Forelimb muscle (tissue), 1 donor: Measurements from ENCODE around the gene CCNJL. TPM values are rescaled to one million over a fixed set of nuclear protein-coding genes. Genes with fewer than 3 reads are reported as not detected.
"Not testable (repeated sequence)": the region's sequence is repeated elsewhere in the genome, so short reads cannot be mapped to it uniquely, and the experiment has no call there.

Experiments
- DNase-seq: peaks from one replicate; pipeline ENCODE4 v3.0.0-alpha.2; 2013; ENCODE audit warnings: low read depth
- polyA plus RNA-seq: library from polyadenylated mRNA; unstranded; fragments of 120-200 nt; gene quantifications from one replicate; pipeline ENCODE4 v1.2.1, GENCODE V29; 2013; ENCODE audit not compliant: insufficient read length

CCNJL gene
- polyA plus RNA-seq, 1 donor, result 4.8 TPM

- no peak for DNase-seq
These were observed 50.0 kb downstream of the CCNJL start for GRCh38 chr5:160262151-160263074.

- no peak for DNase-seq
These were observed 51.2 kb downstream of the CCNJL start for GRCh38 chr5:160260881-160261815.

DNA sequence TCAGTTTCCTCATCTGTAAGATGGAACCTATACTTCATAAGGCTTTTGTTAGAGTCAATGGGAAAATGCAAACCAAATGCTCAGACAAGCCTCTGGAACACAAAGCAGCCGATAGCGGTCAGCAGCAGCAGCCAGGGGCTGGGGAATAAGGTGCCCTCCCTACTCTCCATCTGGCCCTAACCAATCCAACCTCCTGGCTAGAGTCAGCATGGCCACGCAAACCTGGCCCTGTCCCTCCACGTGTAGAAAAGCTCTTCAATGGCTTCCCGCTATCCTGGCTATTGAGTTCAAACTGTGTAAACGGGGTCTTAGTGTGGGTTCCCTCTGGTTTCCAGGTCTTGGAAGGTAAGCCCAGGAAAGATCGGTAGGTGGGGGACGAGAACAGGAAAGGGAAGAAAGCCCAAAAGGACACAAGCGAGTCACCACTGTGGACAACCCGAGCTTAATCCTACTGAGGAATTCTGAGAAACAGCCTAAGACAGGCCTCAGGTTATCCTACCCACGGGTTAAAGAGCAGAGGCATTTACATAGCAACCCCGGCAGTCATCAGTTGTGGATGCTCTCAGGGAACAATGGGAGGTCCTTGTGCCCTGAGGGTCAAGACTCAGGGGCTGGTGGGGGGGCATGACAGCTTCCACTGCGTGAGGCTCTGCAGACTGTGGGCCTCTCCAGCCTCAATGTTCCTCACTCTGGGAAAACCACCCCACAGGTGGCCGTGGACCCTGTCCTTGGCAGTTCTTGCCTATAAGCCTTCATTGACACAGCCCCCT lies 52.2 kb downstream of the CCNJL start:
- DNase-seq, result no peak

GRCh38 chr5:160259341-160259740 lies 53.0 kb downstream of the CCNJL start:
- DNase-seq, result no peak

DNA sequence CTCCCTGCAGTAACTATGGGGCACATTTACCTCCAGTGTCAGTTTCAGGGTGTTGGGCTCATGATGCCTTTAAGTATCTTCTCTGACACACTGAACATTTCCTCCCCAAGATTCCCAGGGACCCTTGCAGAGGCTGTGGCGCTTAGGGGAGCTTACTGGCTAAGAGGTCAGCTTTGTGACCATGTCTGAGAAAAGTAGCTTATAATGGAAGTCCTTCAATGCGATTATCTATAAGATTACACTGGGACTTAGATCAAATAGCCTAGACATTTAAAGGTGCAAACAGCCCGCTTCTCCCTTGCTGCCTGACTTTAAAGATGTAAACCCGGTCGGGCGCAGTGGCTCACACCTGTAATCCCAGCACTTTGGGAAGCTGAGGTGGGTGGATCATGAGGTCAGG lies 57.7 kb downstream of the CCNJL start:
- no peak for DNase-seq

- DNase-seq, result no peak
These were observed 58.9 kb downstream of the CCNJL start for GRCh38 chr5:160253441-160253840.

DNA sequence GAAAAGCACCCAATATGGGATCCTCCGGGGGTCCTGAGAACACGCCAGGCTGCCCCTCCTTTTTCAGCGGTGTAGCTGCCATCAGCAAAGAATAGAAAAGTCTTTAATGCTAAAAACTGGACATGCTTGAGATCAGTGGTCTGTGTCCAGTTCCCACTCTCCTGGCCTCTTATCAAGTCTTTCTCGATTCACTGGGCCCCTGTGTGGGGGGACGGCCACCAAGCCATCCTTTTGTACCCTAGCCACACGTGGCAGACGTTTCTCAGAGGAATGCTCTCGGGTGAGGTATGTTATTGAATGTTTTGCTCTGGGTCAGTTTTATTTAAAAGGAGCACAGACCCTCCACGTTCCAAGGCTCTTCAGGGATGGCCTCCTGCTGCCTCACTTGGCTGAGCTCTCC lies 59.4 kb downstream of the CCNJL start:
- no peak for DNase-seq

- DNase-seq, result no peak
These were observed 60.8 kb downstream of the CCNJL start for GRCh38 chr5:160251406-160252155.

DNA sequence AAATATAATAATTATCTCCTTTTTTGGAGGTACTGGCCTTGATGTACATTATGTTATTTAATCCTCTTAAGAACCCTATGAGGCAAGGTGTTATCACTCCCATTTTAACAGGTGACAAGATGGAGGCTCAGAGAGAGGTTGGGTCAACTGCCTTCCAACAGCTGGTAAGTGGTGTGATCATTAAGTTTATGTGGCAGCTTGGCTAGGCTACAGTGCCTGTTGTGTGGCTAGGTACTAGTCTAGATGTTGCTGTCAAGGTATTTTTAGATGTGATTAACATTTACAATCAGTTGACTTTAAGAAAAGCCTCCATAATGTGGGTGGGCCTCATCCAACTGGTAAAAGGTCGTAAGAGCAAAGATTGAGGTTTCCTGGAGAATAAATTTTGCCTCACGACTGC lies 61.5 kb downstream of the CCNJL start:
- DNase-seq, result no peak

GRCh38 chr5:160250226-160250625 lies 62.1 kb downstream of the CCNJL start:
- no peak for DNase-seq

- not testable (repeated sequence) for DNase-seq
These were observed 62.8 kb downstream of the CCNJL start for GRCh38 chr5:160249570-160249969.

GRCh38 chr5:160245506-160246086 lies 66.8 kb downstream of the CCNJL start:
- DNase-seq, result no peak

- no peak for DNase-seq
These were observed 70.2 kb downstream of the CCNJL start for GRCh38 chr5:160242145-160242544.

DNA sequence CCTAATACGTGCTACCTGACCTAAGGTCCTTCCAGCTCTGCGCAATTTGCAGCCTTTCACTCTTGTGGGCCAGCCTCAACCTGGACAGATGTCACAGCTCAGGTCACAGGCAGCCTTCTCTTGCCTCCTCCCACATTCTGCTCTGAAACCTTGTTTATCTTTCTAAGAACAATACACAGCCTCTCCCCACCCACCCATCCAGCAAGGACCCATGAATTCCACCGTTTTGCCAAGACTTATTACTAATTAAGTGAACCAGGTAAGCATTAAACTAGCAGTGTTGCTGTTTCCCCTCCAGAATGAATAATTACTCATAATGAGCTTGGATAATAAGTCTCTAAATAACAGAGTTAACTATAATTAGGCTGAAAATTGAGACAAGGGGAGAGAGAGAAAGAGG lies 72.0 kb downstream of the CCNJL start:
- DNase-seq, result no peak

DNA sequence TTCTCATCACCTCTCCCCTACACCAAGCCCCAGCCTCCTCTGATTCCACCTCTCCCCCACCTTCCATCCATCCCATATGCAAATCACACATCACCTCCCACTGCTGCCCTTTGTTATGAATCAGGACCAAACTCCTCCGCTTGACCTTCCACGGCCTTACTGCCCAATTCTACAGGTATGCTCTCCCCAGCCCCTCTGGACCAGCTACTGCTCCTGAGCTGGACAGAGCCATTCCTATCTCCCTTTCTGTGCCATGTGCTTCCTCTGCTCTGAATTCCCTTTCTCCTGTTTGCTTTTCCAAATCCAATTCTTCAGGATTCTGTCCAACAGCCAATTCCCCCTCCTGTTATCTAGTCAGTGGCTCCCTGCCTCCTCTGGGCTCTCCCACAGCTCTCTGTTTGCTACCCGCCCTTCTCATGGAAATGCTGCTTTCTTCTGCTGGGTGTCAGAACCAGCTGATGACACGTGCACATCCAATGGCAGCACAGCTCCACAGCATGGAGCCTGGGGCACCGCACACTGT lies 74.7 kb downstream of the CCNJL start:
- no peak for DNase-seq

DNA sequence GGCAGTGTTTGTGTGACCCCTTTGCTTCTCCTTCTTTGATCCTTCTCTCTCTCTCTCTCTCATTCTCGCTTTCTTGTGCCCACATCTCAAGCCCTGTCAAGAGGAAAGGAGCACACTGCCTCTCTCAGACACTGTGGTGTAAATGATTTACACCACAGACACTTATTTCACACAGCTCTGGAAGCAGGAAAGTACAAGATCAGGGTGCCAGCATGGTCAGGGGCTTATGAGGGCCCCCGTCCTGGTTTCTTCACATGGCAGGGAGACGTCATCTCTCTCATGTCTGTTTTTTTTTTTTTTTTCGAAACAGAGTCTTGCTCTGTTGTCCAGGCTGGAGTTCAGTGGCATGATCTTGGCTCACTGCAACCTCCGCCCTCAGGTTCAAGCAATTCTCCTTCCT lies 76.6 kb downstream of the CCNJL start:
- DNase-seq, result no peak

DNA sequence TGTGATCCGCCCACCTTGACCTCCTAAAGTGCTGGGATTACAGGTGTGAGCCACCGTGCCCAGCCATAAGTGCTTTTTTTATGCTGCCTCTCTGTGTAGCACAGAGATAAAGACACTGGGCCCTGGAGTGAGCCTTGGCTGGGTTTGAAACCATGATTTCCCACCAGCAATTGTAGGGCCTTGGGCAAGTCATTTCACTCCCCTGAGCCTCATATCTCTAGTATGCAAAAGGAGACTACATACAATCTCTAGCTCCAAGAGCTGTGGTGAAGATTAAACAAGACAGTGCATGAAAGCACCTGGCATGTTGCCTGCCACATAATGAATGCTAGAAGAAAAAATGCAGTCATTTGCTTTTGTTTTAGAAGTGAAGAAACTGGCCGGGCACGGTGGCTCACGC lies 79.1 kb downstream of the CCNJL start:
- DNase-seq, result no peak

DNA sequence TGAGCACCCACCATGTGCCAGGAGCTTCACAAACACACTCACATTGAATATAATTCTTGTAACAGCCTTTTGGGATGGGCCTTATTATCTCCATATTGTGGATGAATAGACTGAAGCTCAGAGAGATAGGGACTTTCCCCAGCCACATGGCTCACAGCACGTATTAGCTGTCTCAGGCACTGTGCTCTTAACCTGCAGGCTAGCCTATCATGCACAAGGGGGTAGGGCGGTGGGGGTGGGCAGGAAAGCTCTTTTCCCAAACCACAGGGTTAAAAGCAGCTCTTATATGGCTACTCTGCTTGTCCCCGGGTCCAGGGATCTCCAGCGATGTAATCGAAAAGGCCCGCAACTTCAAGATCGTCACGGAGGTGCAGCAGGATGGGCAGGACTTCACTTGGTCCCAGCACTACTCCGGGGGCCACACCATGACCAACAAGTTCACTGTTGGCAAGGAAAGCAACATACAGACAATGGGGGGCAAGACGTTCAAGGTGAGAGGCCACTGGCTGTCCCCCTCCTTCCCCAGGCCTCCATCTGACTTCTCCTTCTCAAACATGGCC lies 80.5 kb downstream of the CCNJL start:
- no peak for DNase-seq

GRCh38 chr5:160230686-160231527 lies 81.5 kb downstream of the CCNJL start:
- no peak for DNase-seq
